GM21515 (cell line): Measurements from ENCODE around the gene OR10A3.

Experiments used
- ATAC-seq: cut with Tn5 transposase; IDR thresholded peaks from one replicate; pipeline ENCODE4 v1.9.1; 2021; ENCODE audit not compliant: unreplicated experiment

Gene OR10A3

GRCh38 chr11:7941146-7941545 is 362 bp downstream of the OR10A3 start:
- no peak for ATAC-seq

GRCh38 chr11:7936615-7937014 is 4.9 kb downstream of the OR10A3 start:
- ATAC-seq = no peak

GRCh38 chr11:7931168-7931567 is 10.3 kb downstream of the OR10A3 start, which contains the start of gene OR10A6:
Gene OR10A6 (minus strand): TSS chr11:7931268. CDS start chr11:7928662, 2,606 bp downstream.
- ATAC-seq = no peak

DNA sequence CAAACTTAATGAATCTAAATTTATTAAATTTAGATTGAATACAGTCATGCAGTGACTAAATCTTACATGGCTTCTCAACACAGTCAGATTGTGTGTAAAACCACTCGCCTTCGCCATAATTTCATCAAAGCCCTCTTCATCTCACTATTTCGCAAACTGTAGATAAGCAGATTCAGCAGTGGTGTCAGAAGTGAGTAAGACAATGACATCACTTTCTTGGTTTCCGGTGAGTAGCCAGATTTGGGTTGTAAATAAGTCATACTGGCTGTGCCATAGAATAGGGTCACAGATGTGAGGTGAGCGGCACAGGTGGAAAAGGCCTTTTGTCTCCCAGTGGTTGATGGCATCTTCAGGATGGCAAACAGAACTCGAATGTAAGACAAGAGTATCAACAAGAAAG is 13.9 kb downstream of the OR10A3 start:
- no peak for ATAC-seq

GRCh38 chr11:7924536-7924935 is 17.0 kb downstream of the OR10A3 start:
- ATAC-seq = no peak

DNA sequence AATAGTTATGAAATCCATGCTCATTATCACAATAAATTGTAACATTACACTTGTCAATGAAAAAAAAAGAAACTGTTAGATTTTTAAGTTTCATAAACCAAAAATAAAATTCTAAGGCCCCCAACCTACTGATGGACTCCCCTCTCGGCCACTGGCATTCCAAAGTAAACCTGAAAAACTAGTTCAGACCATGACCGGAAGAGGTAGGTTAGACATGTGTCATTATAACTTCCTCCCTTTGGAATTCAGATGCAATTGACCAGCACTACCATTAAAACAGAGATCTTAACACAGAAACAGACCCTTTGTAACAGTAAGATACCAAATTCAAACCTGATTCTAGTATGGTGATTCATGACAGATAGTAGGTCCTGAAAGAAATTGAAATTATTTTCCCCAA is 23.4 kb downstream of the OR10A3 start:
- no peak for ATAC-seq

GRCh38 chr11:7911011-7911410 is 30.5 kb downstream of the OR10A3 start:
- no peak for ATAC-seq

GRCh38 chr11:7910286-7910788 is 31.2 kb downstream of the OR10A3 start:
- no peak for ATAC-seq

DNA sequence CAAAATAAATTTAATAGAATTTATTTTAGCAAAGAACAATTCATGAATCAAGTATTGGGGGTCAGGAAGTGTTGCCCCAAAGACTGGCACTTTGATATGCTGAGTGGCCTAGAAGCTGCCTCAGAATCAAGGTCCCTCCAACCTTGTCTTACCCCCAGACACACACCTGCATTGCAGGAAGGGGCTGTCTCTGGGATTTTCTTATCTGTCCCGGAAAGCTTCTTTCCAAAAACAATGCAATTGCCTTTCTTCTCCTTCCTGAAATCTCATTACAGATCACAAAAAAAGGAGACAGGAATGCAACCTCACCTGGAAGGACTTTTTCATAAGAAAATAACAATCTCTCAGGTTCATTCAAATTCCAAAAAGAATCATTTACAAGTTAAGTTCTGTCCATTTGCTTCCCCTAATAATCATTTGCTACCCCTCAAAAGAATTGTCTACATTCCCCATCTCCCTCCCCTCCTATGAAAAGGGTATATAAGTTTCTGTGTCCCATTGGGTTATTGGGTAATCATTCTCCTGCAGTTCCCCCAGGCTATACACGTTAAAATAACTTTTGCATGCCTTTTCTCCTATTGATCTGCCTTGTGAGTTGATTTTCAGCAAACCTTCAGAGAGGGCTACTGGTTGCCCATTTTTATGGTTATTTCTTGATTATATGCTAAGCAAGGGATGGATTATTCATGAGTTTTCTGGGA is 31.8 kb downstream of the OR10A3 start:
- no peak for ATAC-seq

DNA sequence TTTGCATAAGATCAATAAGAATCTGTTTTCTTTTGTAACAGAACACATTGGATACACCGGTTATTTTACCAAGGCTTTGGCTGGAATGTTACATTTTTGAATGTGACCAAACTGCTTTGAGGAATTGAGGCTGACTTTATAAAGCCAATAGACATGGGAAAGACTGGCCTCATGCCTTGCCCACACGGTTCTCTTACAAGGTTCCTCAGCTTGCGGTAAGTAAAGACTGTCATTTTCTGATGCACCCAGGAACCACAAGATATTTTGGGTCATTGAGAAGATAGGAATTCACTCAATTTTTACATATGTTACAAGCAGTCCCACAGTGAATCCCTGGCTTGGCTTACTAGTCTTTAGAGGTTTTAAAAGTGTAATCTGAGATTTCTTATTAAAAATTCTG is 34.4 kb downstream of the OR10A3 start:
- ATAC-seq = no peak

GRCh38 chr11:7906481-7906880 is 35.0 kb downstream of the OR10A3 start:
- ATAC-seq = no peak

- ATAC-seq = no peak
Measured at GRCh38 chr11:7905961-7906429, 35.5 kb downstream of the OR10A3 start.

- ATAC-seq = no peak
Measured at GRCh38 chr11:7905549-7905948, 36.0 kb downstream of the OR10A3 start.

DNA sequence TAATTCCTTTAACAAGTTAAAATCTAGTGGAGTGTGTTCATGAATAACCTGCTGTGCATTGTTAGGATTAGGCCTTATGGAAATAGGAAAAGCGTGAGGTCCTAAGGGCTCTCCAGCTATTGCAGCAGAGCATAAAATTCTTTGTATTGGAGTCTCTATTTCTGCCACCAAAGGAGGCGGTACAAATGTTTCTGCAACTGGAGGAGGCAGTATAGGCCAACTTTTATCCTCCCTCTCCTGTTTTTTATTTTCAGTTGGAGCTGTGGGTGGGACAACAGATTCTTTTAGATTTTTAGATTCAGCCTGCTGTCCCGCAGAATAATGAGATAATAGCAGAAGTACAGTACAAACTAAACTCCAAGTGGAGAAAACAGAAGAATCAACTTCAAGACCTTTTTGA is 36.6 kb downstream of the OR10A3 start:
- ATAC-seq = no peak

DNA sequence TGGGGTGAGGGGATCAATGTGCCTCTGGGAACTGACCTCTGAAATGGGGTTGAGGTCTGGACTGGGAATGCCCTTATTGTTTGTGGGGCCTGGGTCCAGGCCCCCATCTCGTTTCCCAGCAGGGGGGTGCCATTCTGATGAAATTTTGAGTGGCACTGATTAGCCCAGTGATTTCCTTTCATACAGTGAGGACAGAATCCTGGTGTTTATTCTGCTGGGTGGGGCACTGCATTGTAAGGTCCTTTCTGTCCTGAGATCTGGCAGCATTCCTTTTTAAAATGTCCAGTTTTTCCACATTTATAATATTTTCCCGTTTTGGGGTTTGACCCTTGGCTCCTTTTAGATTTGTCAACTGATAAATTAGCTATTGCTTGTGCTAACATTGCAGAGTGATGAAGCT is 37.6 kb downstream of the OR10A3 start:
- no peak for ATAC-seq

DNA sequence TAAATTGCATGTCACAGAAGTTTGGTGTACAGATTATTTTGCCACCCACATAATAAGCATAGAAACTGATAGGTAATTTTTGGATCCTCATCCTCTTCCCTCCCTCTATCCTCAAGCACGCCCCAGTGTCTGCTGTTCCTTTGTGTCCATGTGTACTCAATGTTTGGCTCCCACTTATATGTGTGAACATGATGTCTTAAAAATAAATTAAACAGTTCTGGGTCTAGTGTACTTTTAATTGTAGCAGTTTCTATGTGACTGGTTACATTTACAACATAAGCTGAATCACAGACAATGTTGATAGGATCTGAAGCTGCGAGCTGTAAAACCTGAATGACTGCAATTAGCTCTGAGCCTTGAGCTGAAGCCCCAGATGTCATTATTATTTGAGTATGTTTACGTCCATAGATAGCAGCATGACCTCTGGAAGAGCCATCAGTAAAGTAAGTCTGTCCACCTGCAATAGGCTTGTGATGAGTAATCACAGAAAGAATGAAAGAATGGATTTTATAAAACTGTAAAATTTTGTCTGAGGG is 40.1 kb downstream of the OR10A3 start:
- ATAC-seq = no peak

DNA sequence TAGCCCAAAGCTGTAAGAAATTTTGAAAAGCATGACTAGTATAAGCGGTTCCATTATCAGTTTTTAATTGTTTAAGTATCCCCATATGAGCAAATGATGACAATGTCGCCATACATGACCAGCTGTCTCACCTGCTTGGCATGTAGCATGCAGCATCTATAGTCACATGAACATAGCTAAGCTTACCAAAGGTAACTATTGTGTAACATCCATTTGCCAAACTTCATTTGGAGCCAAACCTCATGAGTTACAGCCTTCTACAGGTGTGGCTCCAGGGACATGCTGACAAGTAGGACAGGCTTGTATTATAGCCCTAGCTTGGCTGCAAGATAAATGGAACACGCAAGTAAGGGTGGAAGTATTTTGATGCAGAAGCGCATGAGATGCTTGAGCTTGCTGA is 40.8 kb downstream of the OR10A3 start:
- no peak for ATAC-seq

DNA sequence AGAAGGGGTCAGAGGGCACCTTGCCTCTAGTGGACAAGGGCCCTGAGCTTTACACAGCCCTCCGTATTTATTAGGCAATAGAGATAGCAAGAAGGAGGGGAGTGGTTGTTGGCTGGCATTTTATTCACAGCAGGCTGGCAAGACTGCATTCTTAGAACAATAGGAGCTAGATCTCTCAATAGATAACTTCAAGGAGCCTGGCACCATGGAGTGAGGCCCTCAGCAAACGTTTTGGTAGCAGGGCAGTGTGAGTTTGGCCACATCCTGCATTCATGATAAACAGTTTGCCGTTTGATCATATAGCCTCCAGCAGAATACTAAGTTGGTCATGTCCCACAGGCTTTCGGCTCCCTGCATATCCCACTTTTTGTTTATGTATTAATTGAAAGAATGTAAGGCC is 42.1 kb downstream of the OR10A3 start:
- no peak for ATAC-seq

- no peak for ATAC-seq
Measured at GRCh38 chr11:7898666-7899283, 42.7 kb downstream of the OR10A3 start.

GRCh38 chr11:7896009-7896785 is 45.3 kb downstream of the OR10A3 start:
- ATAC-seq = no peak

GRCh38 chr11:7894251-7894650 is 47.3 kb downstream of the OR10A3 start:
- no peak for ATAC-seq
